A673 (cell line): ENCODE measurements around the gene GSTT4. TPM values are rescaled to one million over a fixed set of nuclear protein-coding genes. Genes with fewer than 3 reads are reported as not detected.

Experiments used
- BruUV-seq: library from RNA; stranded (reverse); fragments of 400-500 nt; replicated peaks from 2 replicates; lab custom pipeline; 2021; lab: Mats Ljungman, UMichigan
- CTCF ChIA-PET: fragments of 300-600 bp; sonication (Branson Sonifier 250); formaldehyde crosslinking; loops from one replicate; lab custom pipeline; 2022; ENCODE audit warnings: antibody characterized with exemption; lab: Charles Lee
- POLR2A ChIA-PET: fragments of 300-600 bp; sonication (Branson Sonifier 250); formaldehyde crosslinking; loops from one replicate; lab custom pipeline; 2022; ENCODE audit warnings: antibody characterized with exemption; ENCODE audit not compliant: low non-redundant PET; lab: Charles Lee
- DNase-seq: peaks from one replicate; pipeline ENCODE4 v3.0.0-alpha.2; 2015; ENCODE audit warnings: low spot score
- H3K27ac ChIP-seq: fragments of 200-600 bp; sonication (generic); 2 replicates; pipeline ENCODE4 v1.5.1; 2016; ENCODE audit warnings: mixed run types, low read depth, mild to moderate bottlenecking, mixed read lengths, antibody characterized with exemption, low read length; ENCODE audit not compliant: poor library complexity, severe bottlenecking
- H3K27me3 ChIP-seq: fragments of 200-600 bp; sonication (generic); replicated peaks from 2 replicates; pipeline ENCODE4 v1.6.1; 2017; ENCODE audit warnings: mixed run types, low read depth, mild to moderate bottlenecking, mixed read lengths, antibody characterized with exemption, low read length; ENCODE audit not compliant: insufficient read depth, poor library complexity
- H3K36me3 ChIP-seq: fragments of 200-600 bp; sonication (generic); 2 replicates; pipeline ENCODE4 v1.6.1; 2016; ENCODE audit warnings: mixed run types, mild to moderate bottlenecking, mixed read lengths, antibody characterized with exemption, low read length; ENCODE audit not compliant: insufficient read depth, poor library complexity, severe bottlenecking
- H3K4me1 ChIP-seq: fragments of 200-600 bp; sonication (generic); 2 replicates; pipeline ENCODE4 v1.6.1; 2017; ENCODE audit warnings: mixed run types, mild to moderate bottlenecking, mixed read lengths, antibody characterized with exemption, low read length; ENCODE audit not compliant: insufficient read depth, poor library complexity, severe bottlenecking
- H3K4me3 ChIP-seq: fragments of 200-600 bp; sonication (generic); 2 replicates; pipeline ENCODE4 v1.5.1; 2016; ENCODE audit warnings: low read depth, mixed run types, mild to moderate bottlenecking, mixed read lengths, low read length; ENCODE audit not compliant: poor library complexity, severe bottlenecking
- H3K9me3 ChIP-seq: fragments of 200-600 bp; sonication (generic); 2 replicates; pipeline ENCODE4 v1.6.1; 2016; ENCODE audit warnings: mixed run types, low read depth, mild to moderate bottlenecking, mixed read lengths, antibody characterized with exemption, low read length; ENCODE audit not compliant: poor library complexity, severe bottlenecking
- CTCF ChIP-seq: fragments of 300-800, 200-600 bp; sonication (generic); conservative IDR thresholded peaks from 2 replicates; pipeline ENCODE4 v1.5.1; 2017; ENCODE audit warnings: low read depth, mild to moderate bottlenecking, antibody characterized with exemption, low read length, moderate library complexity, mixed read lengths
- EZH2 ChIP-seq: fragments of 200-600 bp; sonication (generic); IDR thresholded peaks from 2 replicates; pipeline ENCODE4 v1.6.1; 2017; ENCODE audit warnings: borderline replicate concordance, low read depth, mild to moderate bottlenecking, mixed read lengths, antibody characterized with exemption, low read length; ENCODE audit not compliant: poor library complexity, severe bottlenecking
- intact Hi-C: fragments of 100-400 bp; cut with micrococcal nuclease; formaldehyde crosslinking; loops from one replicate; pipeline ENCODE4 v1.10.0; 2022; ENCODE audit not compliant: unreplicated experiment
- total RNA-seq: library from RNA; stranded (reverse); gene quantifications from 2 replicates; pipeline ENCODE4 v1.2.3, GENCODE V29; 2021

GSTT4 gene
- total RNA-seq, 1 experiment from 2014 or later, result not detected

GRCh38 chr22:24009227-24010017, 4.2 kb upstream of the GSTT4 start:
- ChIA-PET CTCF (no interaction called here), POLR2A (interaction anchor here (0.5 kb wide), 1 partner anchor 175 kb away, joined by 12 read pairs; no protein-coding TSS in a partner anchor)
- no TSS peak for BruUV-seq

DNA sequence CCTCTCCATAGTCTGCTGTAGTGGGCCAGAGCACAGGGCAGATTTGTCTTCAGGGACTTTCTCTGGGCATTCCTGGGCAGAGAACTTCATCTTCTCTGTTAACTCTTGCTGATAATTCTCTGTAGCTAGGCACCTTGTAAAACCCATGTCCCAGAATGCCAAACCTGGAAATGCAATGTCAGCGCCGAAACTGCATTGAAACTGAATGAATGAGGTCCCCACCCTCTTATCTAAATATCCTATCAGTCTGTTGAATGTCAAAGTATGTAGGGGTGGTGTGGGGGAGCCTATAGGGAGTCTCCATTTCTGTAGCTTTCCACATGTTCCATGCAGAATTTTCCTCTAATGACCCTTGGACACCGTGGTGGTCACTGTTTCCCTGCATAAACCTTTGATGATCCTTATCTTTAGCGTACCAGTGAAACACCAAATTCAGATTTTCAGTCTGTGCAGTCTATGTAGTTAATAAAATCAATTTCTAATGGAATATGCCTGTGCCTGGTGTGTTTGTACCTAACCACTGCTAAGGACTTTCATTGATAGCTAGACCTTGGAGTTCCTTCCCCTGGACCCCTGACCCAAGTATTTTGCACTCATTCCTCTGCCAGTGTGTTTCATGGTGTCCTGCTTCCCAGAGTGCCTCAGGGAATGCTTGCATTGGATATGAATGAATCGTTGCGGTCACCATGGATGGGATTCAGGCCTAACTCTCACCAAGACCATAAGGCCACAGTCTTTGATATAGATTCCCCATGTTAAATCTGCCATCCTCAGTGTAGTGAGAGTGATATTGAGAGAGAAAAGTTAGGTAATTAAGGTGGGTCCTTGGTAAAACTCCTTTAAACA, 3.4 kb upstream of the GSTT4 start:
- Histone ChIP-seq H3K4me3 (no peak overlapping the region), H3K27ac (no peak overlapping the region), H3K9me3 (no peaks in the 10 kb centered on the region), H3K27me3 (no peaks in the 10 kb centered on the region), H3K4me1 (no peaks in the 10 kb centered on the region), H3K36me3 (no peaks in the 10 kb centered on the region)
- ChIA-PET CTCF (no interaction called here), POLR2A (no interaction called here)
- intact Hi-C loops, result no loop called here
- TF ChIP-seq CTCF (no peak), EZH2 (no peak)
- no peak for DNase-seq
- BruUV-seq, result no TSS peak

More at GRCh38 chr22:24009227-24010017, 4.2 kb upstream of the GSTT4 start:
- H3K4me3 ChIP-seq, result no peak overlapping the region
- H3K36me3 ChIP-seq, result no peaks in the 10 kb centered on the region
- no peaks in the 10 kb centered on the region for H3K27me3 ChIP-seq
- intact Hi-C loops, result no loop called here
- H3K9me3 ChIP-seq, result no peaks in the 10 kb centered on the region
- no peaks in the 10 kb centered on the region for H3K4me1 ChIP-seq
- no peak for TF ChIP-seq EZH2
- no peak for TF ChIP-seq CTCF
- no peak overlapping the region for H3K27ac ChIP-seq
- no peak for DNase-seq

- no peak for DNase-seq
- POLR2A ChIA-PET, result interaction anchor here (0.6 kb wide), 1 partner anchor 12 kb away, joined by 24 read pairs; no protein-coding TSS in a partner anchor
- intact Hi-C loops, result no loop called here
Observed at GRCh38 chr22:24008022-24008283, 2.7 kb upstream of the GSTT4 start.

More at GRCh38 chr22:24008022-24008283, 2.7 kb upstream of the GSTT4 start:
- H3K27ac ChIP-seq, result no peak overlapping the region
- H3K4me1 ChIP-seq, result no peaks in the 10 kb centered on the region
- H3K4me3 ChIP-seq, result no peak overlapping the region
- no peaks in the 10 kb centered on the region for H3K9me3 ChIP-seq
- CTCF ChIA-PET, result no interaction called here
- BruUV-seq, result no TSS peak
- TF ChIP-seq CTCF, result no peak
- no peak for TF ChIP-seq EZH2
- no peaks in the 10 kb centered on the region for H3K36me3 ChIP-seq
- H3K27me3 ChIP-seq, result no peaks in the 10 kb centered on the region
